ENCODE results near the gene HOXA7. TPM values are rescaled to one million over a fixed set of nuclear protein-coding genes. Genes with fewer than 3 reads are reported as not detected.

The HOXA7 gene
- total RNA-seq, 1 experiment from 2014 or later: 2.6 TPM

DNA sequence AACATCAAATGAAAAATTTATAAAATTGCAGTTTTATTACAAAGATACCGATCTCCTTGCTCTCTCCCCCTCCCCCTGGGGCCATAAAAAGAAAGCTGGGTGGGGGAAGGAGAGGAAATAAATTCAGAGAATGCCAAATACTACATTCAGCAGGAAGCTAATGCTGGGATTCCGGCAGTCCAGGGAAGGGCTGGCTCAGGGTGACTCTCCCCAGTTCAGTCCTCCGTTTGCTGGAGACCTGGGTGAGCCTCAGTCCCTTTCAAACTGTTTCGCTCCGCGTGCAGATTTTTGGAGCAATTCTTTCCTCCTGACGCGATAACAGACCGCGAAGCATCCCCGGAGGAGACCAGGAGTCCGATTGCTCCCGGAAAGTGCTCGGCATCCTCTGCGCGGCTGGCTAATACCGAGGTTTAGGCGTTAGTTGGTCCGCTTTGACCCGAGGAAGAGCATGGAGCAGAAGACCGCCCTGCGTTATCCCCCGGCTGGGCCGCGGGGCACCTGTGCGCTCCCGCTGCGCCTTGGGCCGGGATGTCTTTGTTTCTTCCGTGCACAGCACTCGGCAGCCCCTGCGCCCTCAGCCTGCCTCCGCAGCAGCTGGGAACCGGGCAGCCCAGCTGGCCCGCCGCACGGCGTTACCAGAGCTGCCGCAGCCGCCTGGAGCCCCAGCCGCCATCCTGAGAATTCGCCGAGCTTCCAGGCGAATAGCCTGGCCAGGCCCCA lies 50.1 kb downstream of the HOXA7 start:
- no peak overlapping the region for H2AFZ ChIP-seq (ENCODE audit: low read length)

DNA sequence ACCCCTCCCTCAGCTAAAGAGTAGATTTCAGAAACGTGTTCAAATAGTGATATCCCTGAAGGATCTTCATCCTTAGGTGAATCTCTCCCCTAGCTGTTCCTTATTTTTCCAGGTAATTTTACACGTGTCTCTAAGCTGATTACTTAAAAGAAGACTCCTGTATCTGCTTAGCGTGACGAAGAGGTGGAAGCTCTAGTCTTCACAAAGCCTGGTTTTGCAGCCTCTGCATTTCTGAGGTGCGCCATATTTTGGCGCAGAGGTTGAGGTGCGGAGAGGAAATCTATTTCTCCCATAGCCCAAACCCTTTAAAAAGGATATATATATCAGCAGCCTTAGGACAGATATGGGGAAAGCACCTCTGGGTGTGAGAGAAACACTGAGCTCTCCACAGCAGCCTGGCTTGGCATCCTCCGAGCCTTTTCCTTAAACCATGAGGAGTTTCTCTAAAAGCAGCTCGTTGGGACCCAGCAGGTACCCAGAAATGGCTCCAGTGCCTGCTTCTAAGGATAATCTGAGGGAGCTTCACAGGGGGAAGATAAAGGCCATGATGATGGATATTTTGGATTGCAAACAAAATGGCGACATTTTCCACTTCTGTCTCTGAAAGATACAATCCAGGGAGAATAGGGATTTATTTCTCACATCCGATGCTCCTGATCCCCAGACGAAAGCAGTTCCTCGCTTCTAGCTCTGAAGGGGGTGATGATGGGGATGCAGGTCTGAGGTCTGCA lies 51.0 kb downstream of the HOXA7 start:
- no TSS peak for BruUV-seq (replicated peaks)
- H3K27ac ChIP-seq (ENCODE audit: low read length): no peak overlapping the region
- H3K4me3 ChIP-seq (ENCODE audit: low read length): no peak overlapping the region
- H3K79me2 ChIP-seq (ENCODE audit: low read length): peaks cover 13% of the 10 kb centered on the region; the same call in 1 of the 2 replicates
- DNase-seq: no peak
- no peak for ATAC-seq
- no peaks in the 10 kb centered on the region for H3K9me2 ChIP-seq (replicated peaks; ENCODE audit: low read length)
- H3K4me1 ChIP-seq (ENCODE audit: insufficient read depth, low read length): peaks cover 14% of the 10 kb centered on the region
- TF ChIP-seq EZH2 (IDR thresholded peaks at IDR 0.05; ENCODE audit: low read length, unreplicated experiment) (no peak), EZH2phosphoT487 (IDR thresholded peaks at IDR 0.05; ENCODE audit: borderline replicate concordance, low read length) (no peak)
- TF ChIP-seq, protein P1, sequence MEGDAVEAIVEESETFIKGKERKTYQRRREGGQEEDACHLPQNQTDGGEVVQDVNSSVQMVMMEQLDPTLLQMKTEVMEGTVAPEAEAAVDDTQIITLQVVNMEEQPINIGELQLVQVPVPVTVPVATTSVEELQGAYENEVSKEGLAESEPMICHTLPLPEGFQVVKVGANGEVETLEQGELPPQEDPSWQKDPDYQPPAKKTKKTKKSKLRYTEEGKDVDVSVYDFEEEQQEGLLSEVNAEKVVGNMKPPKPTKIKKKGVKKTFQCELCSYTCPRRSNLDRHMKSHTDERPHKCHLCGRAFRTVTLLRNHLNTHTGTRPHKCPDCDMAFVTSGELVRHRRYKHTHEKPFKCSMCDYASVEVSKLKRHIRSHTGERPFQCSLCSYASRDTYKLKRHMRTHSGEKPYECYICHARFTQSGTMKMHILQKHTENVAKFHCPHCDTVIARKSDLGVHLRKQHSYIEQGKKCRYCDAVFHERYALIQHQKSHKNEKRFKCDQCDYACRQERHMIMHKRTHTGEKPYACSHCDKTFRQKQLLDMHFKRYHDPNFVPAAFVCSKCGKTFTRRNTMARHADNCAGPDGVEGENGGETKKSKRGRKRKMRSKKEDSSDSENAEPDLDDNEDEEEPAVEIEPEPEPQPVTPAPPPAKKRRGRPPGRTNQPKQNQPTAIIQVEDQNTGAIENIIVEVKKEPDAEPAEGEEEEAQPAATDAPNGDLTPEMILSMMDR (conservative IDR thresholded peaks at IDR 0.05; ENCODE audit: low read depth, low read length): no peak
- ChIA-PET POLR2A (ENCODE audit: unreplicated experiment) (no interaction called here), CTCF (no interaction called here)
- 0 out of 2 replicates have a peak, but pooled peaks cover 4% of the 10 kb centered on the region for H3K36me3 ChIP-seq (ENCODE audit: low read depth, low read length)
- H3F3A ChIP-seq (ENCODE audit: low read length, unreplicated experiment): no peaks in the 10 kb centered on the region
- no peaks in the 10 kb centered on the region for H4K20me1 ChIP-seq (ENCODE audit: low read length)
- H2AFZ ChIP-seq (ENCODE audit: low read length): no peak overlapping the region
- no peaks in the 10 kb centered on the region for H3K27me3 ChIP-seq (ENCODE audit: low read length)
- H3K9ac ChIP-seq (ENCODE audit: low read length): no peak overlapping the region
- intact Hi-C loops (cut with micrococcal nuclease): no loop called here
- H3K4me2 ChIP-seq (ENCODE audit: low read length): no peak overlapping the region
- no peaks in the 10 kb centered on the region for H3K9me3 ChIP-seq (ENCODE audit: low read length)

More for the DNA sequence above, 50.1 kb downstream of the HOXA7 start:
- ChIA-PET CTCF (no interaction called here), POLR2A (ENCODE audit: unreplicated experiment) (no interaction called here)
- Histone ChIP-seq H3K9me2 (replicated peaks; ENCODE audit: low read length) (no peaks in the 10 kb centered on the region), H3K4me2 (ENCODE audit: low read length) (no peak overlapping the region), H3K79me2 (ENCODE audit: low read length) (peaks cover 19% of the 10 kb centered on the region), H3K9ac (ENCODE audit: low read length) (no peak overlapping the region), H3K4me3 (ENCODE audit: low read length) (no peak overlapping the region), H3F3A (ENCODE audit: low read length, unreplicated experiment) (no peaks in the 10 kb centered on the region), H3K27me3 (ENCODE audit: low read length) (no peaks in the 10 kb centered on the region), H3K36me3 (ENCODE audit: low read depth, low read length) (no peaks in the 10 kb centered on the region), H3K27ac (ENCODE audit: low read length) (no peak overlapping the region), H3K4me1 (ENCODE audit: insufficient read depth, low read length) (peaks cover 22% of the 10 kb centered on the region), H3K9me3 (ENCODE audit: low read length) (no peaks in the 10 kb centered on the region), H4K20me1 (ENCODE audit: low read length) (no peaks in the 10 kb centered on the region)
- no peak for ATAC-seq
- no peak for DNase-seq
- TF ChIP-seq EZH2 (IDR thresholded peaks at IDR 0.05; ENCODE audit: low read length, unreplicated experiment) (no peak), EZH2phosphoT487 (IDR thresholded peaks at IDR 0.05; ENCODE audit: borderline replicate concordance, low read length) (no peak)
- TF ChIP-seq, protein P1 (conservative IDR thresholded peaks at IDR 0.05; ENCODE audit: low read depth, low read length): no peak
- intact Hi-C loops (cut with micrococcal nuclease): no loop called here
- no TSS peak for BruUV-seq (replicated peaks)

Measured in PC-3 (cell line).